NCI-H2196 (cell line): ENCODE measurements around the gene PHYKPL.

ENCODE experiments used
- DNase-seq: peaks from one replicate; lab custom pipeline; 2025; ENCODE audit not compliant: unreplicated experiment; lab: John Stamatoyannopoulos, UW

PHYKPL gene

DNA sequence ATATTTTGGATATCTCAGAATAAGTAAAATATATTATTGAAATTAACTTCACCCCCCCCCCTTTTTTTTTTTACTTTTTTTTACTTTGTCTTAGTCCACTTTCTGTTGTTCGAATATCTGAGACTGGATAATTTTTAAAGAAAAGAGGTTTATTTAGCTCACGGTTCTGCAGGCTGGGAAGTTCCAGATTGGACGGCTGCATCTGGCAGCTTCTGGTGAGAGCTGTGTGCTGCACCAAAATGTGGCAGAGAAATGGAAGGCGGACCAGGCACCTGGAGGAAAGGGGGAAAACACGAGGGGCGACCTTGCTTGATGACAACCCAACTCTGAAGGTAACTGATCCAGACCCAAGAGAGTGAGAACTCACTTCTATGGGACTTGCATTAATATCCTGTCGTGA lies 39.8 kb downstream of the PHYKPL start:
- no peak for DNase-seq

DNA sequence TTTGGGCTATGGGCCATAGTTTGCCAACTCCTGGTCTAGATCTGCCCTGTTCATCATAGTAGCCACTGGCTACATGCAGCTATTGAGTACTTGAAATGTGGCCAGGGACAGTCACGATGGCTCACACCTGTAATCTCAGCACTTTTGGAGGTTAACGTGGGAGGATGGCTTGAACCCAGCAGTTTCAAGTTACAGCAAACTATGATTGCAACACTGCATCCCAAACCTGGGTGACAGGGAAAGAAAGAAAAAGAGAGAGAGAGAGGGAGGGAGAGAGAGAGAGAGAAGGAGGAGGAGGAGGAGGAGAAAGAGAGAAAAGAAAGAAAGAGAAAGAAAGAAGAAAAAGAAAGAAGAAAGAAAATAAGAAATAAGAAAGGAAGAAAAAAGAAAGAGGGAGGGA lies 40.4 kb downstream of the PHYKPL start:
- peak; percentile 11 for DNase-seq

DNA sequence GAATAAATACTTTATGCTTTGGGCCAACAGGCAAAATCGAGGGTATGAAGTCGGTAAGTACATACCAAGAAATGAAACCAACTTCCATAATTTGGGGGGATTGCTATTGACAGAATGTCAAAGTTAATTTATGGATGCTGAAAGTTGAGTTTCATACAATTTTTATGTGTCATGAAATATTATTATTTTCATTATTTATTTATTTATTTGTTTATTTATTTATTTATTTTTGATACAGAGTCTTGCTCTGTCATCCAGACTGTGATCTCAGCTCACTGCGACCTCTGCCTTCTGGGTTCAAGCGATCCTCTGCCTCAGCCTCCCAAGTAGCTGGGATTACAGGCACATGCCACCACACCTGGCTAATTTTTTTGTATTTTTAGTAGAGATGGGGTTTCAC lies 40.9 kb downstream of the PHYKPL start:
- no peak for DNase-seq

DNA sequence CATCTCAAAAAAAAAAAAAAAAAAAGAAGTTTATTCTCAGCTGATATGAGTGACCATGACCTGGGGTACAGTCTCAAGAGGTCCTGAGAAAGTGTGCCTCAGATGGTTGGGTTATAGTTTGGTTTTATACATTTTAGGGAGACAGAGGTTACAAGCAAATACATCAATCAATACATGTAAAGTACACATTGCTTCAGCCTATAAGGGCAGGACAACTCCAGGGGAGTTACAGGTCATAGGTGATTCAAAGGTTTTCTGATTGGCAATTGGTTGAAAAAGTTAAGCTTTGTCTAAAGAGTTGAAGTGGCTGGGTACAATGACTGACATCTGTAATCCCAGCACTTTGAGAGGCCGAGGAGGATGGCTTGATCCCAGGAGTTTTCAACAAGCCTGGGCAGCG lies 43.2 kb downstream of the PHYKPL start:
- no peak for DNase-seq

DNA sequence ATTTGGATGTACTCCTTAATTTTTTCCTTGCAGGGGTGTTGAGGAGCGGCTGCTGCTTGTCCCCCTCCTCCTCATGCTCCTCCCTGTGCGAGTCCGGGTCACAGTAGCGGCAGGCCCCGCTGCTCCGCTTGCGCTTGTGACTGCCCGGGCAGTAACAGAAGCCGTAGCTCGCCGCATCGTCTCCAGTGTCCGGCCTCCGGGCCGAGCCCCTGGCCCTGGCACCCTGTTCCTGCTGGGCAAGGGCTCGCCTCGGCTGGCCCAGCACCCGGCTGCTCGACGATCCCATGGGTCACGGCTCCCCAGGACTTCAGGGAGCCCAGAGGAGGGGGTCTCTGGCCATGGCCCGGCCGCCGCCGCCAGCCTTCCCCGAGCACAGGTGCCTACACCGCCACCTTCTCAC lies 45.6 kb downstream of the PHYKPL start, which contains the start of gene GMCL2:
Gene GMCL2, minus strand, starts transcription at position 358 of the 400 bp plus-strand sequence. Its CDS starts 72 bp downstream, at position 286.
- DNase-seq: no peak

DNA sequence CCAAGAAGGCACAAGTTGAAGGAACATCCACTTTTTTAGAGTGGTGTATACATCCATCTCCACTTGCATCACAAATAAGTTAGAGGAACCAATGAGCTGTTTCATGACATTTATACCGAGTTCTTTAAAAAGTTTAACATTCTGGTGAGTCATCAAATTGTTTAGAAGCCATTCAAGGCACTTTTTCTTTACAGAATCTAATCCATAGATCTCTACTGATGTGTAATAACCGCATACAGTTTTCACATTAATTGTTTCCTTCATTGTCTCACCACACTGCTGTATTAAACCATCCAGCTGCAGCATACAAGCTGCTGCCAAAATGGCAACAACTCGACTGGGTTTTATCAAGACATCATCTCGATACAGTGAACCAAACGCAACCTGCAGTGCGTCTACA lies 46.2 kb downstream of the PHYKPL start:
- no peak for DNase-seq

DNA sequence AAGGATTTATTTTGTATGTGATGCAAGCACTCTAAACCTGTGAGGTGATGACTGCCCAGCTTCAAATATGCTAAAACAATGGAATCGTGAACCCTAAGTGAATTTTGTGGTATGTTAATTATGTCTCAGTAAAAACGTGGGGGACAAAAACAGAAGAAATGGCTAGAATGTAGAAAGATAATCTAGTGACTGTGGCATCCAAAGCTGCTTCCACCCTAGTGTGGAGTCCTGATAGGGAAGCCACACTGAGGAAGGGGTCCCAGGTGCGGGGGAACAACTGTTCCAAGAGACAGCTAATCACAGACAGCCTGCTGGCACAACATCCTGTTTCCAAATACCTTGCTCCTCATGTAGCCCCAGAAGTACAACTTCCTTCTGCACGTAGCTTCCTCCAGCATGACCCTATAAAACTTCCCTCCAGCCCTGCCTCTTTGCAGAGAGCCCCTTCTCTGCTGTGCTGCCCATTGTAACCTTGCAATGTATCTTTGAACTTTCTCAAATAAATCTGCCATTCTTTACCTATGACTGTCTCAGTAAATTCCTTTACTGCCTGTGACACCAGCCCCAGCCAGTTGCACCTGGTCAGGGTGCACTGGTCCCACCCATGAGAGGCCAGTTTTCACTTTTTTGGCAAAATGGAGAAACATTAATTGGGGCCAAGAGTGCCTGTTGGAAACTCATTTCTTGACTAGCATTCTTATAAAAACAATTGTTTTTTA lies 50.3 kb downstream of the PHYKPL start:
- no peak for DNase-seq

DNA sequence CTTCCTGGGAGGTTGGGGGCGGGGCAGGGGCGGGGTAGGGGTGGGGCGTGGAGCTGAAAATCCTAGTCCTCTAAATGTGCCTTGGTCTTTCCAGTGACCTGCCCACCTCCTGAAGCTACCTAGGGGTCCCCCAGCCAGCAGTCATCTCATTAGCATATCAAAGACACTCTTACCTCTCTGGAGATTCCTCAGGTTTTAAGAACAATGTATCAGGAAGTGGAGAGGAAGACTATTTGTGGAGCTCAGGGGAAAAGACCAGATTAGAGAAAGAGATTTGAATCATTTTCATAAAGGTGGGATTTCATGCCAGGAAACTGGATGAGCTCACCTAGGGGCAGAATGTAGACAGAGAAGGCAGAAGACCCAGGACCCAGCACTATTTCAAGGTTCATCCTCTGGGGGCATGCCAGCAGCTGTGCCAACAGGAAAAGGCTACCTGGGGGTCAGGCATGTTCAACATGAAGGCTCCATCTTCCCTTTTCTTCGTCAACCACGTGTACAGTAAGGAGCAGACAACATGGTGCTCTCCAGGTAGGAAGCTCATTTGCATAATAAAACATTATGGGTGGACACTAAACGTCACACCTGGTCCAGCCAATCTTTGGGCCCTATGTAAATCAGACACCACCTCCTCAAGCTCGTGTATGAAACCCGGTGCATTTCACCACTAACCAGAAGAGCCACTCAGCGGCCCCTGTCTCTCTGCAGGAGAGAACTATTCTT lies 52.3 kb downstream of the PHYKPL start:
- no peak for DNase-seq

DNA sequence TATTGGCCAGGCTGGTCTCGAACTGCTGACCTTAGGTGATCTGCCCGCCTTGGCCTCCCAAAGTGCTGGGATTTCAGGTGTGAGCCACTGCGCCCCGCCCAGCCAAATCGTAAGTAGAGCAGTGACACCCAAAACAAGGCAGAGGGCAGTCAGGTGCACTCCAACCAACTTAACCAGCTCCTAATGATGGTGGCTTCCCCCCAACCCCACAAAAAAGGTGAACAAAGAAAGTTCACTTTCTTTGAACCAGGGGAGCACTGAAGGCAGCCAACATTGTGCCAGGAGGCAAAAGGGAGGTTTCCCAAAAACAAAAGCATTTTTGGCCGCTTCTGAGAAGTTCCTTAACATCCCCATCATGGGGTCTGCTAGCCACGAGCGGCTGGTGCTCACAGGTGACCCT lies 55.0 kb downstream of the PHYKPL start:
- no peak for DNase-seq

DNA sequence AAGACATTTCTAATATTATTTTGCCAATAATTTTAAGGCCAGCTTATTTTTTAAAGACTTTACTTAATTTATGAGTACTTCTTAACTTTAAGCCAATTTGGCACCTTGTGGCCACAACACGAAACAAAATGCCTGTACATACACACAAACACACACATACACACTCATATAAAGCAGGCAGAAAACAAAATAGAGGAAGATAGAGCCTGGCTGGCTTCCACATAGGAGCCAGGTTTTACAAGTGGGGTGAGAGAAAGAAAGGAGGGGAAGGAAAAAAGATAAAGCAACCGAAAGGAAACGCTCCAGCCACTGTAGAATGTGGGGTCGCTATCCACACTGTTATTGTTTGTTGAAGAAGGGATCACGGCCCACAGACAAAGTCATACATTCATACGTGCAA lies 55.8 kb downstream of the PHYKPL start:
- no peak for DNase-seq

DNA sequence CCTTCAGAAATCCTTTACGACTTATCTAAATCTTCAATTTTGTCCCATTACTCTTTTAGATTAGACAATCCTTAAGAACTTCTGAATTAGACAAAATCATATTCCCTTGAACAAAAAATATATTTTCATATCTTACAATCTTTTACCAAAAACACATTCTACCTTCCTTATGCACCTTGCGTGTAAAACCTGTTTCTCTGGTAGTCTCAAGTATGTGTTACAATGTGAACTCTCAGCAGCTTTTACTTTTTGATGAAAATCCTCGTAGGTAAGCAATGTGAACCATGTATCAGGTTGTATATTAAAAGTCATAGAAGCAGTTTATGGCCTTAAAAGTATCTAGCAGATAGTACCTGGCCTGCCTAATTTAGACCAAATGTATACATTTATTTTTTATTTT lies 58.1 kb downstream of the PHYKPL start:
- DNase-seq: no peak

DNA sequence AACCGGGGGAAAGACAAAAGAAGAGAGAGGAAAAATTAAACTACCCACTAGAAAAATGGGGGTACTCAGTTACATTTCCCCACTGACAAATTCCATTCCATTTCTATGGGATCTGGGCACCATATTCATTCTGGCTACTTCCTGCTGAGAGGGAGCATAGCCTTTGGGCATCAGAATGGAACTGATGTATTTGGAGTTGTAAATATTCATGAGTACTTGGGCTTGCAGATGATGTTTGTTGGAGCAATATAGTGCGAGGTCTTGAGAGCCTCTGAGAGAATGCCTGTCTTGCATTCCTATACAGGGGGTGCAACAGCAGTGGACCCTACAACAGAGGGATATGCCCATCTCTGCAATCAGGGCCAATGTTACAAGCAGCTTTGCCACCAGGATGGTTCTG lies 62.1 kb downstream of the PHYKPL start:
- no peak for DNase-seq

DNA sequence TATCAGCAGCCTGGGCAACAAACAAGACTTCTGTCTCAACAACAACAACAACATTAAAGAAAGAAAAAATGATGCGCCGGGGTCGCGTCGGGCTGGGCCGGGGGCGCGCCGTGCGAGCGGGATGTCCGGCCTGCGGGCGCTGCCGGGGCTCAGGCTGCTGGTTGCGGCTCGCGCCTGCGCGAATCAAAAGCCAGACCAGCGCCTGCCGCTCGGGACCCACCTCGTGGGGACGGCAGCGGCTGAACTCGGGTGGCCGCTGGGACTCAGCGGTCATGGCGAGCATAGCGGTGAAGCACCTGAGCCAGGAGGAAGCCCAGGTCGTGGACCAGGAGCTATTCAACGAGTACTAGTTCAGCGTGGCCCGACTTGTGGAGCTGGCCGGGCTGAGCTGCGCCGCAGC lies 67.0 kb downstream of the PHYKPL start:
- DNase-seq: no peak

DNA sequence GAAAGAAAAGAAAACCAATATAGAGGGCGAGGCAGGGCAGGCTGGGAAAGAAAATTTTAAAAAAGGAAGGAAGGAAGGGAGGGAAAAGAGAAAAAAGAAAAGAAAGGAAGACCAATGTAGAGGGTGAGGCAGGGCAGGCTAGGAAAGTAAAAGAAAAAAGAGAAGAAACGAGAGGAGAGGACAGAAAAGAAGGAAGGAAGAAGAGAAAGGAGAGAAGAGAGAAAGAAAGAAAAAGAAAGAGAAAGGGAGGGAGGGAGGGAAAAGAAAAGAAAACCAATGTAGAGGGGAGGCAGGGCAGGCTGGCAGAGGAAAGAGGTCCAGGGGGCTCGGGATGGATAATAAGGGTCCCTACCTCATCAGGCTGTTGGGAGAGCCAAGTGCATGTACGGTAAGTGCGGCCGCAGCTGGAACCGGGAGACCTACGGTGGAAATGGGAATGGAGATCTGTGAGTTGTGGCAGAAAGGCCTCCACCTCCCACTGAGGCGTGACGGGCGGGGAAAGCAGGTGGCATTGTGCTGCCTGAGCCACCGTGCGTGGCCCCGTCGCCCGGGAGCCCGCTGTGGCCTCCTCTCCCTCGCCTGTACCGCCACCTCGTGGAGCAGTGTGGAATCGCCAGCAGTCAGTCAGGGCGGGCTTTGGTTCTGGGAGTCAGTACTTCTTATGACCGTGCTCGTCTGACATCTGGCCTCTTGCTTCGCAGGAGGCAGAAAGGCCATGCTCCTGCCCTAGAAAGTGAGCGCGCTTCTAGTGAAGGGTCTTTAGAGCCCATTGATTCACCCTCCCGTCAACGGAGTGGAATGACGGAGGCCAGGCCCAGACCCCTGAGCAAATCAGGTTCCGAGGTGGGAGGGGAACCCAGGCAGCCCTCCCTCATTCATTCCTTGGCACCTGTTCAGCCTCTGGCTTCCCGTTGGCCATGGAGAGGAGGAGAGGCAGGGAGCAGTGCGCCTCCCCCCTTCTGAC lies 68.5 kb downstream of the PHYKPL start:
- DNase-seq: peak; percentile 95

DNA sequence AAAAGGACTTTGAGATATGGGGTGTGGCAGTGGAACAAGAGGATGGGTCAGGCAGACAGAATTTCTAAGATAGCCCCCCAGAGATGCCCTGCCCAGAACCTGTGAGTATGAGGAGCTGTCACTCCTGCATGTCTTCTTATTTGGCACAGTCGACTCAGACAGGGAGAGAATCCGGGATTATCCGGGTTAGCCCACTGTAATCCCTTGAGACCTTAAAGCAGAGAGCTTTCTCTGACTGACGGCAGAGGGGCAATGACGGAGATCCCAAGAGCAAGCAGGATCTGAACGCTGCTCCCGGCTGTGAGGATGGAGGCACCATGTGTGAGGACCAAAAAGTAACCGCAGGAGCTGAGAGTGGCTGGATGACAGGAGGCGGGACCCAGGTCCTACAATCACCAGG lies 70.1 kb downstream of the PHYKPL start:
- DNase-seq: no peak

DNA sequence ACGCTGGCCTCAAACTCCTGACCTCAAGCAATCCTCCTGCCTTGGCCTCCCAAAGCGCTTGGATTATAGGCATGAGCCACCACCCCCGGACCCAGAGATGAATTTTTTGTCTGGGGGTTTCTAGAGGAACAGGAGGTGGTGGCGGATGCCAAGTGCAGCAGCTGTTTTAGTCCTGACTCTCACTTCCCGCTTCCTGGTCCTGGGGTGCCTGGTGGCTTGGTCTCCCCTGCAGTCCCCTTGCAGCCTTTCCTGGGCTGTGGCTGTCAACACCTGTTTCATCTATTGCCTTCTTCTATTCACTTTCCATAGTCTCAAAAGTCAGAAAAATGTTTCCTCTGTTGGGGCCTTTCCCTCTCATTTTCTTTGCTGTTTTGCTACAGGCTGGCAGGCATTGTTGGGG lies 72.4 kb downstream of the PHYKPL start:
- DNase-seq: no peak
